ENCODE measurements around the gene TNIP2. TPM values are rescaled to one million over a fixed set of nuclear protein-coding genes. Genes with fewer than 3 reads are reported as not detected.

Gene TNIP2
- total and polyA plus RNA-seq, 8 donors: 18.7 to 194 (median 40.0) TPM

DNA sequence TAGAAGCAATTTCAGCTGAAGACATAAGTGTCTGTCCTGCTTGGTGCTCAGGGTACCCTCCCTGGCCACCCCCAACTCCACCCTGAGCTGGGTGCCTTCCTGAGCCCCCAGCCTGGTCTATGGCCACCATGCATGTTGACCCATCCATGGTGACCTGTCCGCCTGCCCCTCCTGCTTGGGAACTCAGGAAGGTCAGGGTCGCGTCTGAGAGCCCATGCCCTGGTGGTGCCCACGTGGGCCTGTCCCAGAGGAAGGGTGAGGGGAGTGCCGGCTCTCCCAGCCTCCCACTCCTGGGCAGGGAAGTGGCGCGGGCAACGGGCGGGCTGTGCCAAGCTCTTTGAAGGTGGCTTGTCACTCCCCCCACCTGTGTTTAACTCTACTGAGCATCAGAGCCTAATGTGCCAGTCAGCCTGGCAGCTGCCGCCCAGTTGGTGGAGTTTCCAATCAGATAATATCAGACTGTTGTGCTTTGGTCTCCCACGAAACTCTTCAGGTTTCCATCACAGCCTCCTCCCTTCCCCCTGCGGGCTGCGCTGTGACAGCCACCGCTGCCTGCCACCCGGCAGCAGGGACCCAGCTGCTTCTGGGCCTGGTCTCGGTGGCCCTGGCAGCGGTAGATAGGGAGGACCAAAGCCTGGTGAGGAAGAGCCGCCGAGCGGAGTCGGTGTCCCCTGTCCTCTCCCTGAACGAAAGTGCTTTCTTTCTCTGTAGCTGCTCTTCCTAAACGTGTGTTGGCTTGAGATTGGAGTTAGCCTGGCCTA is 41.6 kb upstream of the TNIP2 start:
- Histone ChIP-seq H3K36me3 (no peaks in the 10 kb centered on the region), H3K27ac (peak overlapping the region; percentile 67 to 92 (median 83)), H3K4me1 (peaks cover 86 to 93% (median 91%) of the 10 kb centered on the region in 4 donors), H3K4me3 (peak overlapping the region in 2 of 4 donors; percentile 38 to 40), H3K9me3 (no peaks in the 10 kb centered on the region), H3K27me3 (no peaks in the 10 kb centered on the region)
- peak; percentile 32 to 84 for DNase-seq
- WGBS, 5 donors: 24 to 58% (median 45%) methylated on average over 15 to 23 of the region's 23 CpGs
- intact Hi-C loops (cut with DNase I; ENCODE audit: low total_unique reads): no loop called here
- TF ChIP-seq POLR2A (IDR thresholded peaks at IDR 0.05): no peak
- TF ChIP-seq, protein P1, sequence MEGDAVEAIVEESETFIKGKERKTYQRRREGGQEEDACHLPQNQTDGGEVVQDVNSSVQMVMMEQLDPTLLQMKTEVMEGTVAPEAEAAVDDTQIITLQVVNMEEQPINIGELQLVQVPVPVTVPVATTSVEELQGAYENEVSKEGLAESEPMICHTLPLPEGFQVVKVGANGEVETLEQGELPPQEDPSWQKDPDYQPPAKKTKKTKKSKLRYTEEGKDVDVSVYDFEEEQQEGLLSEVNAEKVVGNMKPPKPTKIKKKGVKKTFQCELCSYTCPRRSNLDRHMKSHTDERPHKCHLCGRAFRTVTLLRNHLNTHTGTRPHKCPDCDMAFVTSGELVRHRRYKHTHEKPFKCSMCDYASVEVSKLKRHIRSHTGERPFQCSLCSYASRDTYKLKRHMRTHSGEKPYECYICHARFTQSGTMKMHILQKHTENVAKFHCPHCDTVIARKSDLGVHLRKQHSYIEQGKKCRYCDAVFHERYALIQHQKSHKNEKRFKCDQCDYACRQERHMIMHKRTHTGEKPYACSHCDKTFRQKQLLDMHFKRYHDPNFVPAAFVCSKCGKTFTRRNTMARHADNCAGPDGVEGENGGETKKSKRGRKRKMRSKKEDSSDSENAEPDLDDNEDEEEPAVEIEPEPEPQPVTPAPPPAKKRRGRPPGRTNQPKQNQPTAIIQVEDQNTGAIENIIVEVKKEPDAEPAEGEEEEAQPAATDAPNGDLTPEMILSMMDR (IDR thresholded peaks at IDR 0.05): no peak
- TF ChIP-seq POLR2AphosphoS5 (IDR thresholded peaks at IDR 0.05): no peak
- no peak for TF ChIP-seq EP300 (IDR thresholded peaks at IDR 0.05)

DNA sequence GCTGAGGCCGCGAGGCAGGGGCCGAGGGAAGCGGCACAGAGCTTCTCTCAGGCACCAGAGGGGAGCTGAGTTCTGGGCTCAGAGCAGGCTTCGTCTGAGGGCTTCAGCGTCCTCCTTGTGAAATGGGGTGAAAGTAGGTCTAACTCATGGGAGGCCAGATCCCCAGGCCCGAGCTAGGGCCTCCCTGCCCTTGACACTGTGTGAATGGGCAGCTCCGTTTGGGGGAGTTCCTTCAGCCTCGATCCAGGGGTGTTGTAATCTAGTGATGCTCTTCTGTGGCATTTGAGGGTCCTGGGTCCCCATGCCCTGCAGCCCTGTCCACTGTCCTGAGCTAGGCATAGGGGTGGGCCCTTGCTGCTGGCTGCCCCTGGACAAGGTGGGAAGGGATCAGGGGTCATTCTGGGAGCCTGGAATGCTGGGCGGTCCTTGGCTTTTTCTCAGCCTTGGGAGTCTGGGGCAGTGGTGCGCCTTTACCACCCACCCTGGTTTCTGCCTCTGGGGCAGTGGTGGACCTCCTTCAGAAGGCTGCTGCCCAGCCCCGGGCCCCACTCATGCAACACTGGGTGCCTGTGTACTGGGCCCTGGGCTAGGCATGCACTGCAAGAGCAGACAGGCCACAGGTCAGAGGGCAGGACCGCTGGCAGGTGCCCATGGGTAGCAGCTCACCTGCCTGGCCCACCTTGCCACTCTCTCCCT is 40.9 kb upstream of the TNIP2 start:
- Histone ChIP-seq H3K27ac (peak overlapping the region; percentile 69 to 92 (median 83)), H3K36me3 (no peaks in the 10 kb centered on the region), H3K27me3 (no peaks in the 10 kb centered on the region), H3K9me3 (no peaks in the 10 kb centered on the region), H3K4me3 (peak overlapping the region in 1 of 4 donors; percentile 40), H3K4me1 (peaks cover 93 to 98% (median 94%) of the 10 kb centered on the region in 4 donors)
- TF ChIP-seq POLR2AphosphoS5 (IDR thresholded peaks at IDR 0.05) (no peak), EP300 (IDR thresholded peaks at IDR 0.05) (no peak), POLR2A (IDR thresholded peaks at IDR 0.05) (no peak)
- TF ChIP-seq, protein P1 (IDR thresholded peaks at IDR 0.05): no peak
- WGBS, 5 donors: 58 to 76% (median 68%) methylated on average over 5 to 13 of the region's 13 CpGs
- intact Hi-C loops (cut with DNase I; ENCODE audit: low total_unique reads): no loop called here
- peak; percentile 9 to 25 for DNase-seq

DNA sequence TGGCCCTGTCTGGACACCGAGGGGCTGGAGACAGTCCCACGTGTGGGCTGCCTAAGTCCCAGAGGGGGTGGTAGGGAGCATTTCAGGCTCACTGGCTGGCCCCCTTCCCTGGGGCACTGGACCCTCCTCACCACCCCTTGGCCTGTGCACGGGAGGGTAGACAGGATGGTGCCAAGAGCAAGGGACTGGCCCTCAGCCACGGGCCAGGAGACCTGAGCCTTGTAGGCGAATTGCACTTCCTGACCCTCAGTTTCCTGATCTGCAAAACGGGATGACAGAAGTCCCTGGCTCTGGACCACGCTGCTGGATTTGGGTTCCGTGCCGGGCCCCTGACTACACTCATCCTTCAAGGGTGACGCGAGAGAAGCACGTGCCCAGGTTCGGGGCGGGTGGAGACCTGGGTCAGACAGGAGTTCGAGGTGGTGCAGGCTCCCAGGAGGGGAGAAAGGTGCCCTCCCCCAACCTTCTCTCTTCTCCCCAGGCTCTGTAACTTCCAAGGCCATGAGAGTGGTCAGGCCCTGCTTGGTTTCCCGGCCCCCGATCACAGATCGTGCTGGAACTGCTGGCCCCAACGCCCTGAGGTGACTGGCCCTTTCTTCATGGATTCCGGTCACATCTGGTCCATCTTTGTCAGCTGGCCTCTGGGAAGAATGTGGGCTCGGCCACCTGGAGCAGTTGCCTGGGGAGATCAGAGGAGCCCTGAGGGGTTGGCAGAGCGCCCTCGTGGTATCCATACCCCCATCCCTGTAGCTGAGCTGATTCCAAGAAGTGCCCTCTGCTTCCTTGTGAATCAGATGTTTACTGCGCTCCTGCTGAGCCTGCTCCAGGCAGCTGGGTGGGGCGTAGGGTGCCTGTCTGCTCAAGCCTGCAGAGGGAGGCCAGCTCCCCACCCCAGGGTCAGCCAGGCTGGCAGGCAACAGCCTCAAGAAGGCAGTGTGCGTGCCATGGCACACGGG is 40.0 kb upstream of the TNIP2 start:
- H3K4me1 ChIP-seq: peaks cover 93 to 98% (median 94%) of the 10 kb centered on the region in 4 donors
- no peaks in the 10 kb centered on the region for H3K27me3 ChIP-seq
- intact Hi-C loops (cut with DNase I; ENCODE audit: low total_unique reads): no loop called here
- WGBS, 5 donors: 51 to 70% (median 57%) methylated on average over 19 to 27 of the region's 27 CpGs
- H3K9me3 ChIP-seq: no peaks in the 10 kb centered on the region
- DNase-seq: peak; percentile 85 to 92
- peak overlapping the region; percentile 69 to 92 (median 83) for H3K27ac ChIP-seq
- no peak overlapping the region for H3K4me3 ChIP-seq
- H3K36me3 ChIP-seq: no peaks in the 10 kb centered on the region
- no peak for TF ChIP-seq EP300 (IDR thresholded peaks at IDR 0.05)
- no peak for TF ChIP-seq POLR2A (IDR thresholded peaks at IDR 0.05)
- TF ChIP-seq, protein P1 (IDR thresholded peaks at IDR 0.05): no peak
- TF ChIP-seq POLR2AphosphoS5 (IDR thresholded peaks at IDR 0.05): peak in 2 of 3 donors; percentile 65 to 75
